ENCODE results near the gene EIF2AK3.
A peak's percentile ranks its signal among the peaks of the same experiment; 100 is the strongest.

GRCh38 chr2:88538362-88538917 is 88.8 kb downstream of the EIF2AK3 start:
- no peak for TF ChIP-seq BRCA1 (IDR thresholded peaks at IDR 0.05; ENCODE audit: low read depth, low read length)
- no peak for TF ChIP-seq CTCF (IDR thresholded peaks at IDR 0.05; ENCODE audit: control extremely low read depth in 1 of 3, insufficient read depth in 1 of 3, low read depth in 1 of 3, low read length in 3 of 3)
- TF ChIP-seq FOSL1 (IDR thresholded peaks at IDR 0.05; ENCODE audit: insufficient read depth, low read depth, low read length), result no peak
- no peak for TF ChIP-seq NRF1 (IDR thresholded peaks at IDR 0.05; ENCODE audit: low read depth, low read length)
- TF ChIP-seq JUND (IDR thresholded peaks at IDR 0.05; ENCODE audit: low read length), result no peak
- TF ChIP-seq TAF7 (optimal IDR thresholded peaks at IDR 0.05; ENCODE audit: borderline replicate concordance, low read depth, low read length), result peak; percentile 26
- peak; percentile 51; a peak in 2 of 3 replicates for TF ChIP-seq POLR2A (IDR thresholded peaks at IDR 0.05; ENCODE audit: control extremely low read depth in 1 of 2, low read depth in 2 of 2, low read length in 2 of 2)
- TF ChIP-seq HDAC2 (IDR thresholded peaks at IDR 0.05; ENCODE audit: borderline replicate concordance in 1 of 2, low read depth in 2 of 2, low read length in 2 of 2), result no peak
- no peak for TF ChIP-seq TCF12 (IDR thresholded peaks at IDR 0.05; ENCODE audit: low read depth, low read length)
- TF ChIP-seq RNF2 (IDR thresholded peaks at IDR 0.05; ENCODE audit: borderline replicate concordance, low read depth, low read length, missing control alignments, poor library complexity, severe bottlenecking), result no peak
- no peak for TF ChIP-seq SIX5 (IDR thresholded peaks at IDR 0.05; ENCODE audit: low read depth, low read length)
- TF ChIP-seq BACH1 (IDR thresholded peaks at IDR 0.05; ENCODE audit: low read length), result no peak

Measured in H1 (cell line).